Activated gamma-delta T cell treated with Interleukin-2 at 50 U/mL for 16 hours (primary cell): ENCODE measurements around the gene FZD7.

ENCODE experiments used
- DNase-seq: peaks from one replicate; pipeline ENCODE4 v3.0.0-alpha.2; 2020

FZD7 gene

GRCh38 chr2:202014759-202015211 is 18.9 kb upstream of the FZD7 start:
- no peak for DNase-seq

- no peak for DNase-seq
Observed at GRCh38 chr2:202015471-202015870, 18.2 kb upstream of the FZD7 start.

GRCh38 chr2:202016579-202017227 is 17.0 kb upstream of the FZD7 start:
- DNase-seq, result no peak

GRCh38 chr2:202017940-202018339 is 15.7 kb upstream of the FZD7 start:
- no peak for DNase-seq

GRCh38 chr2:202018950-202019349 is 14.7 kb upstream of the FZD7 start:
- no peak for DNase-seq

- DNase-seq, result no peak
Observed at GRCh38 chr2:202019689-202020450, 13.8 kb upstream of the FZD7 start.

- no peak for DNase-seq
Observed at GRCh38 chr2:202022755-202023154, 10.9 kb upstream of the FZD7 start.

- DNase-seq, result no peak
Observed at GRCh38 chr2:202023198-202023903, 10.3 kb upstream of the FZD7 start.

- DNase-seq, result no peak
Observed at GRCh38 chr2:202023904-202024266, 9.8 kb upstream of the FZD7 start.

GRCh38 chr2:202024871-202025270 is 8.8 kb upstream of the FZD7 start:
- DNase-seq, result no peak

GRCh38 chr2:202025816-202026215 is 7.8 kb upstream of the FZD7 start:
- no peak for DNase-seq

GRCh38 chr2:202026507-202026906 is 7.1 kb upstream of the FZD7 start:
- DNase-seq, result no peak

GRCh38 chr2:202030691-202031090 is 3.0 kb upstream of the FZD7 start:
- no peak for DNase-seq

- no peak for DNase-seq
Observed at GRCh38 chr2:202031246-202031951, 2.3 kb upstream of the FZD7 start.

- DNase-seq, result peak; percentile 15
Observed at GRCh38 chr2:202032846-202033316, 774 bp upstream of the FZD7 start.

GRCh38 chr2:202034249-202035088 is 814 bp downstream of the FZD7 start:
- no peak for DNase-seq

- no peak for DNase-seq
Observed at GRCh38 chr2:202035089-202035940, 1.7 kb downstream of the FZD7 start.

- no peak for DNase-seq
Observed at GRCh38 chr2:202035941-202036372, 2.3 kb downstream of the FZD7 start.

- DNase-seq, result no peak
Observed at GRCh38 chr2:202036601-202037037, 3.0 kb downstream of the FZD7 start.

GRCh38 chr2:202037086-202037485 is 3.4 kb downstream of the FZD7 start:
- no peak for DNase-seq
